Stromal cell of bone marrow (primary cell): ENCODE data around the gene GCC2.
"Not testable (repeated sequence)": the region's sequence is repeated elsewhere in the genome, so short reads cannot be mapped to it uniquely, and the experiment has no call there.

Experiments
- DNase-seq: peaks from one replicate; pipeline ENCODE4 v3.0.0-alpha.2; 2012; ENCODE audit warnings: low read depth

Gene GCC2

DNA sequence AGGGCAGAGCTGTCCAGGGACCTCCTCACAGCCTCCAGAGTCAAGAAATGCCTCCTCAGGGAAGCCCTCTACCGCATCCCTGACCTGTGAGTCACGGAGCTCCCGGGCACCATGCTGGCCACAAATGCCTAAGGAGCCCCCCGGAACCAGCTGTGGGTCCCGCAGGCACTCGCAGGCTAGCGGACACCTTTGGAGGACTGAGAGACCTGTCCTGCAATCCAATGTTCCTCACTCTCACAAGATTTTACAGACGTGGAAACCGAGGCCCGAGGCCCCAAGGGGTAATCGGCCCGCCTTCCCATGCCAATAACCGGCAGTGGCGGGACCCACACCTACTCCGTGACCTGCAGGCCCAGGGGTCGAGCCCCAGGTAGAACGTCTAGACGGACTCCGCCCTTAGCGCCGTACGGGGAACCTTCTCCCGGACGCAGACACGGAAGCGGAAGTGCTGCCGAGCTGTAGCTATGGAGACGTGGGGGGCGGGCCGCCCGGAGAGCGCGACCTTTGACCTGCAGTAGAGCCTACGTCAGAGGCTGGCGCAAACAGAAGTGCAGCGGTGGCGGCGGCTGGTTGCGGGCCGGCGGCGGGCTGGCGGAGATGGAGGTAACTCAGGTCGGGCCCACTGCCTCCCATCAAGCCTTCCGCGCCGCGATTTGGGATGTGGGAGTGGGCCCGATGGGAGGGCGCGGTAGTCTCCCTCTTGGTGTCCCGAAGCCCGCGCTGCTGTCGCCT is at the start of gene GCC2:
TSS of gene GCC2 (plus strand) at position 529 of the 732 bp plus-strand sequence. CDS start at position 598, 69 bp downstream.
- peak; percentile 81 for DNase-seq

GRCh38 chr2:108399479-108399878 is 49.5 kb upstream of the GCC2 start:
- no peak for DNase-seq

- no peak for DNase-seq
Measured at GRCh38 chr2:108401800-108402199, 47.2 kb upstream of the GCC2 start.

GRCh38 chr2:108403494-108403893 is 45.5 kb upstream of the GCC2 start:
- no peak for DNase-seq

GRCh38 chr2:108404784-108405397 is 44.1 kb upstream of the GCC2 start:
- no peak for DNase-seq

- no peak for DNase-seq
Measured at GRCh38 chr2:108407864-108408729, 40.9 kb upstream of the GCC2 start.

- no peak for DNase-seq
Measured at GRCh38 chr2:108409768-108410167, 39.2 kb upstream of the GCC2 start.

GRCh38 chr2:108412995-108413710 is 35.9 kb upstream of the GCC2 start:
- no peak for DNase-seq

- DNase-seq = no peak
Measured at GRCh38 chr2:108413711-108414095, 35.3 kb upstream of the GCC2 start.

DNA sequence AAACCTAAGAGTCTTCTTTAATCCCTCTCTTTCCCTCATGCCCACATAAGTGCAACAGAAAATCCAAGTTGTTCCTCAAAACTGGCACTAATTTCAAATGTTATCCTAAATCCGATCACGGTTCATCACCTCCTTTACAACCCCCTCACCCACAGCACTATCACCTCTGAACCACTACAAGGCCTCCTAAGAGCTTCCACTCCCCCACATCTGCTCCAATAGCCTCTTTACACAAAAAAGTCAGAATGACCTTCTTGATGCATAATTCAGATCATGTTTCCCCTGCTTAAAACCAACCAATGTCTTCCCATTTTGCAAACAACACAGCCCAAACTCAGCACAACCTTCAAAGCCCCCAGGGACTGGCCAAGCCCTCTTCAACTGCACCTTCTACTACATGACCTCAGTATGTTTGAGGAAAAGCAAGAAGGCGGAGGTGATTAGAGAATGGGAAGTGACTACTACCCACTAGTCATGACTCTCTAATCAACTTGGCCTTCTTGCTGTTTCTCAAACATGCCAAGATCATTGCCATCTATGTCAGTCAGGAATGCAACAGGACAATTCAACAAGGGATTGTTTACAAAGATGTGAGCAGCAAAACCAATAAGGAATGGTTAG is 34.6 kb upstream of the GCC2 start:
- no peak for DNase-seq

GRCh38 chr2:108414945-108415344 is 34.1 kb upstream of the GCC2 start:
- no peak for DNase-seq

DNA sequence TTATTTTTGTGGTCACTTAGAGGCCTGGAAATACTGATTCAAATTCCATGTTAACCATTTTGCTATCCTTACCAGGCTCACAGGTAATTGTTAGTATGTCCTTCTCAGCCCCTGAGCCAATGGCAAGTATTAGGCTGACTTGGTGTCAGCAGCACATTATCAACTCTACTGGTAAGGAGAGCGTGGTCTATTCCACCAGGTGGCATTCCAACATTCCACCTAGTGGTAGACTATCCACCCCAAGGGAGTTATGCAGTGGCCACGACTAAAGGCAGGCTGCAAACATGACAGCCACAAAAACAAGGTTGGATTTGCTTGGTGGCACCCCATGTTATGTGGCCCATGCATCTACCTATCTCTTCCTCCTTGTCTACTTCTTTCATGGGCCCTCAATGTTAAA is 31.8 kb upstream of the GCC2 start:
- DNase-seq = no peak

GRCh38 chr2:108418416-108418815 is 30.6 kb upstream of the GCC2 start:
- no peak for DNase-seq

DNA sequence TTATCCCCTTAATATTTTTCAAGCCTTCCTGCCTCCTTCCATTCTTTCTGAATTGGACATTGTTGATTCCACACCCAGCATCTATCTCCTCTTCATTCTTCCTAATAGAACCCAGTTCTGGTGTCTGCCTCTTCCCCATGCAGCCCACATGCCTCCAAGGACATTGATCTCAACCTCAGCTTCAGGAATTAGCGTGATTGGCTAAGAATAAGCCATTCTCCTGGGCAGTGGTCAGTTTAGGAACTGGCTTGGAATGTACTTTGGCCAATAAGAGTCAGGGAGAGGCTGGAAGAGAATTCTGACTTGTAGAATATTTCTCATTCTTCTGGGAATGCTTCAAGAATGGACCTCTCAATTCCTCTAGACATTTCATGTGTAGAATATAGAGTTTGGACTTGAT is 25.9 kb upstream of the GCC2 start:
- no peak for DNase-seq

- DNase-seq = no peak
Measured at GRCh38 chr2:108423502-108424251, 25.3 kb upstream of the GCC2 start.

DNA sequence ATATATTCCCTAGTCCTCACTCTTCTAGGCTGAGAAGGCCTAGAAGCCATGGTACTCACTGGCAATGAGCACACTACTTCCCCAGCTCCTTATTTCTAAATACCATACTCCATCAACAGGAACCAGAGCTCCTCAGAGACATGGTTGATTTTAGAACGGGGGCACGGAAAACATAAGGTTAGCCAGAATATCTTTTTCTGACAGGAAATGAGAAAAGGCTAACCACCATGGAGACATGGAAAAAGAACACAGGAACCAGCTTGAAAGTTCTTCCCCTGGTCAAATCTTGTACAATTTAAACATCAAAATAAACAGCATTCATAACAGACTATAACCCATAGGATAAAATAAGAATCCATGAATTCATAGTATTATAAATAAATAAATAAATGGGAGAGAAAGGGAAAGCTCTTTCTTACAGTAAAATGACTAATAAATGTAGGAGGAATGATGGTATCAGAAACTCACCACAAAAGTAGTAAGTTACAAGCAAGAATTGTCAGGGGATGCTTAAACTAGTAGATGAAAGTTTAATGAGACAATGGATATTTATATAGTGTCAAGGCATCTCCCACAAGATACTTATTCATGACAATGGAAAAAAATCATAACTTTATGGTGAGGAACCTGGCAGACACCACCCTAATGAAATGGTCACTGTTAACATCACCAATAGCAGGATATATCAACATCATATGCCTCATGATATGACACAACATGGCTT is 20.6 kb upstream of the GCC2 start:
- DNase-seq = peak; percentile 24

GRCh38 chr2:108435578-108435977 is 13.4 kb upstream of the GCC2 start:
- DNase-seq = not testable (repeated sequence)

DNA sequence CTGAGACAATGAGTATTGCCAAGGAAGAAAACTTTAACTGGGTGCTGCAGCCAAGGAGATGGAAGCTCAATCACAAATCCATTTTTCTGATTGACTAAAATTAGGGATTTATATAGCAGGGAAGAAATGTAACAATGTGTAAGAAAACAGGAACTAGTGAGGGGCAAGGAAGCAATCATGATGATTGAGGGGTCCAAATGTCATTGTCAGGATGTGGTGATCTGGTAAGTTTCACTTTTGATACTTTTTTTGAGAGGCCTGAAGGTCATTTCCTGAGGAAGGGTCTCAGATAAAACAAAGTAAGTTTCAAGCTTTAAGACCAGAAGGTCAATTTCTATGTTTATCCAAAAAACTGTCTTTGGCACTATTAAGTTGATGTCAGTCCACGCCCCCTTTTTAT is 12.0 kb upstream of the GCC2 start:
- DNase-seq = no peak

DNA sequence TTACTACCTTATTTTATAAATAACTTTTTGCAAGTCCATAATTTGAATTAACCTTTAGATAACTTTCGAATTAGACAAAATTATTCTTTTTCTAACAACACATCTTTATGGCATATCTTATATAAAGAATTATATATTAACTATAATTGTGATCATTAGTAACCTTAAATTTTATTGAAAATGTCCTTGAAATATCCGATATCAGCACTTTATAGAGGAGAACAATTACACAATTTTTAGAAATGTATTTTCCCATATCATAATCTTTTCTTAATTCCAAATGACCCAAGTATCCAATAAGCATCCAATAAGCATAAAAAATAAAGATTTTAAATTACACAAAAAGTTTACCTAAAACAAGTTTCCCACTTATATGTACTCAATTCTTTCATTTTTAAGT is 7.3 kb upstream of the GCC2 start:
- DNase-seq = no peak
